ENCODE measurements around the gene KCNC3.

DNA sequence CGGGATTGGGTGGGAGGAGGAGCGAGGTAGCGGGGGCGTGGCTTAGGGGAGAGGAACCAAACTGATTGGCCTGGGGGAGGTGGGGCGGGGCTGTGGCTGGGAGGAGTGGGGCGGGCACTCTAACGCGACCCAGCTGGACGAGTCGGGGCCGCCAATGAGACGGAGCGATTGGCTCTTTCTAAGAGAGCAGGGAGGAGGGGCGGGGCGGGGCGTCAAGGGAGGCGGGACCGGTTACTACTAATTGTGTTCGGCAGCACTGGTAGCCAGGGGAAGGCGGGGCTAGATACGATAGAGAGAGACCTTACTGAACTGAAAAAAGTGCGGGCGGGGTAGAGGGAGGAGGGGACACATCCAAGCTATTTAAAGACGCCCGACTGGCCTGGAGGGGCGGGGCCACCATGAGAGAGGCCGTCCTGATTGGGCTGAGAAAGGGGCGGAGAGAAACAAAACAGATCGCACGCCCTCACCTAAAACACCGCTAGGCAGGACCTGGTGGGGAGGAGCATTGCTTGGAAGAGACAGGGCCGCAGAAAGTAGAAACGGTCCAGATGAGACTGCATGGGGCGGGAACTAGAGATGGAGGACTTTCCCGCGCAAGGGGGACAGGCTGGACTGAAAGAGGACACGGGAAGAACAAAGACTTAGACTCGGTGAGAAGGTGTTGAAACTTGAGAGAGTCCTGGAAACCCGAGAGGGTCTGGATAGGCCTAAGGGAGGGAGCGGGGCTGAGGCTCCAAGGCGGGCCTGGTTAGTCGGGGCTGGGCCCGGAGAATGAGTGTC is at the start of gene KCNC3:
- TF ChIP-seq TAF1 (IDR thresholded peaks at IDR 0.05; ENCODE audit: low read depth): peak; percentile 72
- TF ChIP-seq, protein P1, sequence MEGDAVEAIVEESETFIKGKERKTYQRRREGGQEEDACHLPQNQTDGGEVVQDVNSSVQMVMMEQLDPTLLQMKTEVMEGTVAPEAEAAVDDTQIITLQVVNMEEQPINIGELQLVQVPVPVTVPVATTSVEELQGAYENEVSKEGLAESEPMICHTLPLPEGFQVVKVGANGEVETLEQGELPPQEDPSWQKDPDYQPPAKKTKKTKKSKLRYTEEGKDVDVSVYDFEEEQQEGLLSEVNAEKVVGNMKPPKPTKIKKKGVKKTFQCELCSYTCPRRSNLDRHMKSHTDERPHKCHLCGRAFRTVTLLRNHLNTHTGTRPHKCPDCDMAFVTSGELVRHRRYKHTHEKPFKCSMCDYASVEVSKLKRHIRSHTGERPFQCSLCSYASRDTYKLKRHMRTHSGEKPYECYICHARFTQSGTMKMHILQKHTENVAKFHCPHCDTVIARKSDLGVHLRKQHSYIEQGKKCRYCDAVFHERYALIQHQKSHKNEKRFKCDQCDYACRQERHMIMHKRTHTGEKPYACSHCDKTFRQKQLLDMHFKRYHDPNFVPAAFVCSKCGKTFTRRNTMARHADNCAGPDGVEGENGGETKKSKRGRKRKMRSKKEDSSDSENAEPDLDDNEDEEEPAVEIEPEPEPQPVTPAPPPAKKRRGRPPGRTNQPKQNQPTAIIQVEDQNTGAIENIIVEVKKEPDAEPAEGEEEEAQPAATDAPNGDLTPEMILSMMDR (IDR thresholded peaks at IDR 0.05; ENCODE audit: poor library complexity, severe bottlenecking): peak; percentile 23
